ENCODE measurements around the gene SCCPDH. TPM values are rescaled to one million over a fixed set of nuclear protein-coding genes. Genes with fewer than 3 reads are reported as not detected.
A peak's percentile ranks its signal among the peaks of the same experiment; 100 is the strongest.
"Not testable (repeated sequence)": the region's sequence is repeated elsewhere in the genome, so short reads cannot be mapped to it uniquely, and the experiment has no call there.

SCCPDH gene
- total RNA-seq, 4 donors from 2014 or later, result 4.8 to 28.5 (median 17.4) TPM

DNA sequence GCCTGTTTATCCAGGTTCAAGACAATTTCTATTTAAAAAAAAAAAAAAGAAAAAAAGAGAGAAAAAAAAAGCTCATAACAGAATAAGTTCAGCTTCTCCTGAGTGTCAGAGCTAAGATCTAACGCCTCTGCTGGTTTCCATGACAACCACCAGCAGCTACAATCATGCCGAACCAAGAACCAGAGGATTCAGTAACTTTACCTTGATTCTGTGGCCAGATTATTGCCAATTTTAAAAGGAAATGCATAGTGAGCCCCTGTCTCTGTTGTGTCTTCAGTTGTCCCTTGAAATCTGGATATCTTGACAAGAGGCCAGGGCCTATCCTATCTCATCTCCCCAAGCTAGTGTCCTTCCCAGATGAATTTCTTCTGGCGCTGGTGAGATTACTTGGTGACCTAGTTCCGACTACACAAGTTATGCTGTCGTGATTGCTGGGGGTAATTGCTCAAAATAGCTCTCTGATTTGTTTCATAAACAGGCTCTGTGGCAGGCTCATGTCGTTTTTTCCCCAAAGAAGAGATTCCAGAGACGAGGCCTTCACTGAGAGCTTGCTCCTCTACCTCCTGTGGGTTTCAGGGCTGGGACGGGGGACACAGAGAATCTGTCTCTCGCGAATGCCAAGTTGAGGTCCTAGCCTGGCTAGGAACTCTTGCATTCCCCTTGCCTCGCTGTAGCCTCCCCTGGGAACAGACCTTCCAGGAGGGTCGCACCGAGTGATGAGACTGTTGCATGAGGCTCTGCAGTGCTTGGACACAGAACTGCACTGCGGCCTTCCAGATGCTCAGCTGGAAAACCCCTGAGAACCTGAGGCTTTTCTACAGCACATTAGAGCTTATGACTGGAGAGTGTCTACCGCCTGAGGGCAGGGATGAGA lies 32.4 kb upstream of the SCCPDH start:
- Histone ChIP-seq H3K27me3 (no peaks in the 10 kb centered on the region), H3K4me3 (no peak overlapping the region), H3K9me3 (no peaks in the 10 kb centered on the region), H3K4me1 (peaks cover 9 to 22% (median 12%) of the 10 kb centered on the region in 4 donors), H3K36me3 (no peaks in the 10 kb centered on the region), H3K27ac (peak overlapping the region in 3 of 4 donors; percentile 0 to 25 (median 3))
- TF ChIP-seq POLR2A (IDR thresholded peaks at IDR 0.05) (no peak), POLR2AphosphoS5 (IDR thresholded peaks at IDR 0.05) (no peak), EP300 (IDR thresholded peaks at IDR 0.05; ENCODE audit: low read depth) (no peak)
- TF ChIP-seq, protein P1, sequence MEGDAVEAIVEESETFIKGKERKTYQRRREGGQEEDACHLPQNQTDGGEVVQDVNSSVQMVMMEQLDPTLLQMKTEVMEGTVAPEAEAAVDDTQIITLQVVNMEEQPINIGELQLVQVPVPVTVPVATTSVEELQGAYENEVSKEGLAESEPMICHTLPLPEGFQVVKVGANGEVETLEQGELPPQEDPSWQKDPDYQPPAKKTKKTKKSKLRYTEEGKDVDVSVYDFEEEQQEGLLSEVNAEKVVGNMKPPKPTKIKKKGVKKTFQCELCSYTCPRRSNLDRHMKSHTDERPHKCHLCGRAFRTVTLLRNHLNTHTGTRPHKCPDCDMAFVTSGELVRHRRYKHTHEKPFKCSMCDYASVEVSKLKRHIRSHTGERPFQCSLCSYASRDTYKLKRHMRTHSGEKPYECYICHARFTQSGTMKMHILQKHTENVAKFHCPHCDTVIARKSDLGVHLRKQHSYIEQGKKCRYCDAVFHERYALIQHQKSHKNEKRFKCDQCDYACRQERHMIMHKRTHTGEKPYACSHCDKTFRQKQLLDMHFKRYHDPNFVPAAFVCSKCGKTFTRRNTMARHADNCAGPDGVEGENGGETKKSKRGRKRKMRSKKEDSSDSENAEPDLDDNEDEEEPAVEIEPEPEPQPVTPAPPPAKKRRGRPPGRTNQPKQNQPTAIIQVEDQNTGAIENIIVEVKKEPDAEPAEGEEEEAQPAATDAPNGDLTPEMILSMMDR (IDR thresholded peaks at IDR 0.05), result no peak
- WGBS, 2 donors (ENCODE audit: low coverage in 1 of 2), result 71 to 80% methylated on average over 3 to 15 of the region's 15 CpGs
- intact Hi-C loops (cut with DNase I; ENCODE audit: low total_unique reads) (no loop called here), in situ Hi-C loops (cut with MboI; ENCODE audit: low pct_ligation_motif_present in 1 of 4, low pct_unique_long_range_greater_than_20kb in 1 of 4, low sequenced_read_pairs in 3 of 4) (loop anchor here in 2 of 4 donors (10.0 to 25.0 kb wide), 3 partner anchors 127 to 187 kb away; partner anchors contain the start of genes CNST (in 2 of the 2), TFB2M (in 2 of the 2) and SMYD3 (in 1 of the 2))
- DNase-seq, result no peak

DNA sequence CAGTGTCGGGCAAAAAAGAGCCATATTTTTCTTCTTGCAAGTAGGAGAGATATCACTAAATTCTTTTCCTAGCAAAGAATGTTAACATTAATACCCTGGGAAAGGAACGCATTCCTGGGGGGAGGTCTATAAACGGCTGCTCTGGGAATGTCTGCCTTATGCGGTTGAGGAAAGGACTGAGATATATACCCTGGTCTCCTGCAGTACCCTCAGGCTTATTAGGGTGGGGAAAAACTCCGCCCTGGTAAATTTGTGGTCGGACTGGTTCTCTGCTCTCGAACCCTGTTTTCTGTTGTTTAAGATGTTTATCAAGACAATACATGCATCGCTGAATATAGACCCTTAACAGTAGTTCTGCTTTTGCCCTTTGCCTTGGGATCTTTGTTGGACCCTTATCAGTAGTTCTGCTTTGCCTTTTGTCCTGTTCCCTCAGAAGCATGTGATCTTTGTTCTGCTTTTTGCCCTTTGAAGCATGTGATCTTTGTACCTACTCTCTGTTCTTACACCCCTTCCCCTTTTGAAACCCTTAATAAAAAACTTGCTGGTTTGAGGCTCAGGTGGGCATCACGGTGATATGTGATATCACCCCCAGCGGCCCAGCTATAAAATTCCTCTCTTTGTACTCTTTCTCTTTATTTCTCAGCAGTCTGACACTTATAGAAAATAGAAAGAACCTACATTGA lies 29.9 kb upstream of the SCCPDH start:
- H3K4me3 ChIP-seq; H3K27ac ChIP-seq; H3K27me3 ChIP-seq; intact Hi-C loops (cut with DNase I; ENCODE audit: low total_unique reads); H3K36me3 ChIP-seq; DNase-seq; H3K9me3 ChIP-seq: not testable (repeated sequence)
- H3K4me1 ChIP-seq, result peaks cover 8 to 30% (median 19%) of the 10 kb centered on the region in 4 donors
- in situ Hi-C loops (cut with MboI; ENCODE audit: low pct_ligation_motif_present in 1 of 4, low pct_unique_long_range_greater_than_20kb in 1 of 4, low sequenced_read_pairs in 3 of 4), result loop anchor here in 2 of 4 donors (10.0 to 25.0 kb wide), 3 partner anchors 130 to 190 kb away; partner anchors contain the start of genes CNST (in 2 of the 2), TFB2M (in 2 of the 2) and SMYD3 (in 1 of the 2)
- WGBS, 2 donors (ENCODE audit: low coverage in 1 of 2), result 92 to 93% methylated on average over 4 to 10 of the region's 10 CpGs

DNA sequence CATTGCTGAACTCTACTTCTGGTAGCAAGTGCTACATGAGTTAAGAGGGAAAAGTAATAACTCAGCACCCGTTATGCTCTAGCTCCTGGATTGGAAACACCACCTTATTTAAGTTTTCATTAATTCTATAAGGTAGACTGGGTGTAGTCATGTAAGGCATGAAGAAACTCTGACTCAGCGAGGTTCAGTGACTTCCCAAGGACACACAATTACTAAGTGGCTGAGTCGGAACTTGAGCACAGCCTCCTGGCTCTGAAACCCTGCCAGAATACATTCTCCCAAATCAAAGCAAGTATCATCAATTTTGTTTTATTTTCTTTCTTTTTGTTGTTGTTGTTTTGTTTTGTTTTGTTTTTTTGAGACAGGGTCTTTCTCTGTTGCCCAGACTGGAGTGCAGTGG lies 29.1 kb upstream of the SCCPDH start:
- Histone ChIP-seq H3K27ac (no peak overlapping the region), H3K9me3 (no peaks in the 10 kb centered on the region), H3K36me3 (no peaks in the 10 kb centered on the region), H3K4me3 (no peak overlapping the region), H3K4me1 (peaks cover 8 to 26% (median 13%) of the 10 kb centered on the region in 4 donors), H3K27me3 (no peaks in the 10 kb centered on the region)
- no peak for DNase-seq
- intact Hi-C loops (cut with DNase I; ENCODE audit: low total_unique reads) (loop anchor here (5.0 kb wide), 2 partner anchors 128 to 198 kb away; partner anchors contain the start of genes CNST and TFB2M), in situ Hi-C loops (cut with MboI; ENCODE audit: low pct_ligation_motif_present in 1 of 4, low pct_unique_long_range_greater_than_20kb in 1 of 4, low sequenced_read_pairs in 3 of 4) (loop anchor here in 3 of 4 donors (5.0 to 25.0 kb wide), 4 partner anchors 130 to 198 kb away; partner anchors contain the start of genes CNST (in 2 of the 3), TFB2M (in 2 of the 3) and SMYD3 (in 1 of the 3))
- TF ChIP-seq, protein P1 (IDR thresholded peaks at IDR 0.05), result no peak
- TF ChIP-seq POLR2A (IDR thresholded peaks at IDR 0.05) (no peak), POLR2AphosphoS5 (IDR thresholded peaks at IDR 0.05) (no peak), EP300 (IDR thresholded peaks at IDR 0.05; ENCODE audit: low read depth) (no peak)
- 79 to 85% methylated on average over 2 to 3 of the region's 3 CpGs for WGBS, 2 donors (ENCODE audit: low coverage in 1 of 2)

DNA sequence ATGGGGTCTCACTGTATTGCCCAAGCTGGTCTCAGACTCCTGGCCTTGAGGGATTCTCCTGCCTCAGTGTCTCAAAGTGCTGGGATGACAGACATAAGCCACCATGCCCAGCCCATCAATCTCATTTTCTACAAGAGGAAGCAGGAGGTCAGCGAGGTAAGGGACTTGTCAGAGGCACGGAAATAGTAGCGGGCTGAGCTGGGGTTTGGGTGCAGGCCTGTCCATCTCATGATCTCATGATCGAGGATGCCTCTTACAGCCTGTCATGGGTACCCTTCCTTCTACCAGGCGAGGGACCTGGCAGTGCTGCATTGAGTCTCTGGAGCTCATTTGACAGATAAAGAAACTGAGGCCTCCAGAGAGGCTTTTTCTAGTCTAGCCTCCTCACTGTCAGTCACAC lies 28.5 kb upstream of the SCCPDH start:
- Histone ChIP-seq H3K36me3 (no peaks in the 10 kb centered on the region), H3K27ac (peak overlapping the region in 1 of 4 donors; percentile 19), H3K9me3 (no peaks in the 10 kb centered on the region), H3K27me3 (no peaks in the 10 kb centered on the region), H3K4me3 (no peak overlapping the region), H3K4me1 (peaks cover 8 to 26% (median 12%) of the 10 kb centered on the region in 4 donors)
- in situ Hi-C loops (cut with MboI; ENCODE audit: low pct_ligation_motif_present in 1 of 4, low pct_unique_long_range_greater_than_20kb in 1 of 4, low sequenced_read_pairs in 3 of 4) (loop anchor here in 3 of 4 donors (5.0 to 25.0 kb wide), 4 partner anchors 131 to 198 kb away; partner anchors contain the start of genes CNST (in 2 of the 3), TFB2M (in 2 of the 3) and SMYD3 (in 1 of the 3)), intact Hi-C loops (cut with DNase I; ENCODE audit: low total_unique reads) (loop anchor here (5.0 kb wide), 2 partner anchors 128 to 198 kb away; partner anchors contain the start of genes CNST and TFB2M)
- 93% methylated on average over 5 of the region's 5 CpGs; no CpG with 5 or more reads in 1 of the 2 donors for WGBS, 2 donors (ENCODE audit: low coverage in 1 of 2)
- TF ChIP-seq POLR2AphosphoS5 (IDR thresholded peaks at IDR 0.05) (no peak), EP300 (IDR thresholded peaks at IDR 0.05; ENCODE audit: low read depth) (no peak), POLR2A (IDR thresholded peaks at IDR 0.05) (no peak)
- TF ChIP-seq, protein P1 (IDR thresholded peaks at IDR 0.05), result no peak
- DNase-seq, result no peak
